ENCODE measurements around the gene PLSCR1. TPM values are rescaled to one million over a fixed set of nuclear protein-coding genes. Genes with fewer than 3 reads are reported as not detected.

The PLSCR1 gene
- total and polyA plus RNA-seq, 9 of the 15 experiments (the other 6 are each of a cell fraction or from before 2014, with no cell fraction given) = 40.6 to 122 (median 69.1) TPM

DNA sequence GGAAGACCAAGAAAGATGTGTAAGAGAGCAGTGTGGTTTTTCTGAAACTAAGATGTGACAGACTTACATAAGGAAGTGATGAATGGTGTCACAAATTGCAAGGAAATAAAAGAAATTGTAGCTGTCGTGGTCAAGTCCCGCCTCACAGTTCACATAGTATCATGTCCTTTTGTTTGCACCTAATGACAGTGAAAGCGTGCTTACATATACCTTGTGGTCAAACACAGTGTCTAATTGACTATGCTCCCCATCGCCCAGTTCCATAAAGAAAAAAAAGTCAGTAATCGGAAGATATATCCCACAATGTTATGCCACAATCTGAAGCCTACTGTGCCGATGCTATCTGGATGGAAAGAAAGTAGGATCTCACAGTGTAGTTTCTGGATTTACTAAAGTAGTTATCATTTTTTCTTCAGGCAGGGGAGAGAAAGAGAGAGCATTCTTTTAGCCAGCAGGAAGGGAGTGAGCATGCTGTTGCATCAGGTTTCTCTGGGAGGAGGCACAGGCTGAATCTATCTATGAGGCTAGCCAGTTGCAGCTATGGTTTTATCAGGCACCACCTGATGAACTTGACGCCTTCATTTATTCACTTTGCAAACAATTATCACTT, 9.8 kb upstream of the PLSCR1 start (continued):
- TF ChIP-seq BHLHE40 (IDR thresholded peaks at IDR 0.05; ENCODE audit: low read length) (no peak), ZNF431 (CRISPR knock-in tag; IDR thresholded peaks at IDR 0.05) (no peak), NUFIP1 (IDR thresholded peaks at IDR 0.05; ENCODE audit: partially characterized antibody) (no peak), JUND (IDR thresholded peaks at IDR 0.05; ENCODE audit: borderline replicate concordance, low read depth, low read length) (peak; percentile 67), JUND (tag; IDR thresholded peaks at IDR 0.05; ENCODE audit: borderline replicate concordance, low read depth, low read length) (peak; percentile 41; the same call in 1 of the 3 replicates), ZNF347 (CRISPR knock-in tag; IDR thresholded peaks at IDR 0.05; ENCODE audit: low read depth) (no peak), BRF2 (IDR thresholded peaks at IDR 0.05; ENCODE audit: borderline replicate concordance, insufficient read depth, insufficient read length) (no peak), EGR1 (conservative IDR thresholded peaks at IDR 0.05) (no peak), DDX20 (tag; IDR thresholded peaks at IDR 0.05; ENCODE audit: low read depth) (no peak), CUX1 (CRISPR knock-in tag; IDR thresholded peaks at IDR 0.05) (no peak), PHF8 (IDR thresholded peaks at IDR 0.05; ENCODE audit: borderline replicate concordance, low read length) (no peak), CBX5 (IDR thresholded peaks at IDR 0.05; ENCODE audit: borderline replicate concordance, low read depth) (no peak), MEIS2 (IDR thresholded peaks at IDR 0.05; ENCODE audit: partially characterized antibody) (peak; percentile 13)
- TF ChIP-seq, protein P1, sequence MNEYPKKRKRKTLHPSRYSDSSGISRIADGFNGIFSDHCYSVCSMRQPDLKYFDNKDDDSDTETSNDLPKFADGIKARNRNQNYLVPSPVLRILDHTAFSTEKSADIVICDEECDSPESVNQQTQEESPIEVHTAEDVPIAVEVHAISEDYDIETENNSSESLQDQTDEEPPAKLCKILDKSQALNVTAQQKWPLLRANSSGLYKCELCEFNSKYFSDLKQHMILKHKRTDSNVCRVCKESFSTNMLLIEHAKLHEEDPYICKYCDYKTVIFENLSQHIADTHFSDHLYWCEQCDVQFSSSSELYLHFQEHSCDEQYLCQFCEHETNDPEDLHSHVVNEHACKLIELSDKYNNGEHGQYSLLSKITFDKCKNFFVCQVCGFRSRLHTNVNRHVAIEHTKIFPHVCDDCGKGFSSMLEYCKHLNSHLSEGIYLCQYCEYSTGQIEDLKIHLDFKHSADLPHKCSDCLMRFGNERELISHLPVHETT (CRISPR knock-in tag; conservative IDR thresholded peaks at IDR 0.05 in 1 of 2, IDR thresholded peaks at IDR 0.05 in 1 of 2) = no peak
- TF ChIP-seq, protein P2, sequence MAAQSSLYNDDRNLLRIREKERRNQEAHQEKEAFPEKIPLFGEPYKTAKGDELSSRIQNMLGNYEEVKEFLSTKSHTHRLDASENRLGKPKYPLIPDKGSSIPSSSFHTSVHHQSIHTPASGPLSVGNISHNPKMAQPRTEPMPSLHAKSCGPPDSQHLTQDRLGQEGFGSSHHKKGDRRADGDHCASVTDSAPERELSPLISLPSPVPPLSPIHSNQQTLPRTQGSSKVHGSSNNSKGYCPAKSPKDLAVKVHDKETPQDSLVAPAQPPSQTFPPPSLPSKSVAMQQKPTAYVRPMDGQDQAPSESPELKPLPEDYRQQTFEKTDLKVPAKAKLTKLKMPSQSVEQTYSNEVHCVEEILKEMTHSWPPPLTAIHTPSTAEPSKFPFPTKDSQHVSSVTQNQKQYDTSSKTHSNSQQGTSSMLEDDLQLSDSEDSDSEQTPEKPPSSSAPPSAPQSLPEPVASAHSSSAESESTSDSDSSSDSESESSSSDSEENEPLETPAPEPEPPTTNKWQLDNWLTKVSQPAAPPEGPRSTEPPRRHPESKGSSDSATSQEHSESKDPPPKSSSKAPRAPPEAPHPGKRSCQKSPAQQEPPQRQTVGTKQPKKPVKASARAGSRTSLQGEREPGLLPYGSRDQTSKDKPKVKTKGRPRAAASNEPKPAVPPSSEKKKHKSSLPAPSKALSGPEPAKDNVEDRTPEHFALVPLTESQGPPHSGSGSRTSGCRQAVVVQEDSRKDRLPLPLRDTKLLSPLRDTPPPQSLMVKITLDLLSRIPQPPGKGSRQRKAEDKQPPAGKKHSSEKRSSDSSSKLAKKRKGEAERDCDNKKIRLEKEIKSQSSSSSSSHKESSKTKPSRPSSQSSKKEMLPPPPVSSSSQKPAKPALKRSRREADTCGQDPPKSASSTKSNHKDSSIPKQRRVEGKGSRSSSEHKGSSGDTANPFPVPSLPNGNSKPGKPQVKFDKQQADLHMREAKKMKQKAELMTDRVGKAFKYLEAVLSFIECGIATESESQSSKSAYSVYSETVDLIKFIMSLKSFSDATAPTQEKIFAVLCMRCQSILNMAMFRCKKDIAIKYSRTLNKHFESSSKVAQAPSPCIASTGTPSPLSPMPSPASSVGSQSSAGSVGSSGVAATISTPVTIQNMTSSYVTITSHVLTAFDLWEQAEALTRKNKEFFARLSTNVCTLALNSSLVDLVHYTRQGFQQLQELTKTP (IDR thresholded peaks at IDR 0.05; ENCODE audit: low read depth in 1 of 2, partially characterized antibody in 2 of 2) = peak in 1 of 2 experiments; percentile 60

All from K562 (cell line).